ENCODE data around the gene EXOSC2.

DNA sequence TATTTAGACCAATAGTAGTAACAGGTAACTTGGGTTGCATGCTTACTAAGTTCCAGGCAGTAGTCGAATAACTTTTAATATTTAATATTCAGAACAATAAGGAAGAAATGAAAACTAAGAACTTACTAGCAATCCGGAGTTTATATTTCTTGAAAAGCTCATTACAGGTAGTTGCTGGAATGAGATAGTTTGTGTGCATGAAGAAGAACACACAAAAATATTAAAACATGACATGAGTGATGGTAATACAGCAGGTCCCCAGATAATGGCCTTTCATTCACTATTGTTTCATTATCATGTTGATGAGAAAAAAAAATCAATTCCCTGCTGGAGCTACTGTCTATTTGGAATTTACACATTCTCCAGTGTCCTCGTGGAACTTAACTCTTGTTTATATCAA lies 44.7 kb downstream of the EXOSC2 start:
- TF ChIP-seq, protein P1, sequence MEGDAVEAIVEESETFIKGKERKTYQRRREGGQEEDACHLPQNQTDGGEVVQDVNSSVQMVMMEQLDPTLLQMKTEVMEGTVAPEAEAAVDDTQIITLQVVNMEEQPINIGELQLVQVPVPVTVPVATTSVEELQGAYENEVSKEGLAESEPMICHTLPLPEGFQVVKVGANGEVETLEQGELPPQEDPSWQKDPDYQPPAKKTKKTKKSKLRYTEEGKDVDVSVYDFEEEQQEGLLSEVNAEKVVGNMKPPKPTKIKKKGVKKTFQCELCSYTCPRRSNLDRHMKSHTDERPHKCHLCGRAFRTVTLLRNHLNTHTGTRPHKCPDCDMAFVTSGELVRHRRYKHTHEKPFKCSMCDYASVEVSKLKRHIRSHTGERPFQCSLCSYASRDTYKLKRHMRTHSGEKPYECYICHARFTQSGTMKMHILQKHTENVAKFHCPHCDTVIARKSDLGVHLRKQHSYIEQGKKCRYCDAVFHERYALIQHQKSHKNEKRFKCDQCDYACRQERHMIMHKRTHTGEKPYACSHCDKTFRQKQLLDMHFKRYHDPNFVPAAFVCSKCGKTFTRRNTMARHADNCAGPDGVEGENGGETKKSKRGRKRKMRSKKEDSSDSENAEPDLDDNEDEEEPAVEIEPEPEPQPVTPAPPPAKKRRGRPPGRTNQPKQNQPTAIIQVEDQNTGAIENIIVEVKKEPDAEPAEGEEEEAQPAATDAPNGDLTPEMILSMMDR (IDR thresholded peaks at IDR 0.05), result no peak
- no peak for TF ChIP-seq POLR2A (IDR thresholded peaks at IDR 0.05)
